HCT116 (cell line): ENCODE measurements around the gene ABCG1. TPM values are rescaled to one million over a fixed set of nuclear protein-coding genes. Genes with fewer than 3 reads are reported as not detected.

ENCODE experiments used
- ATAC-seq: fragments of 200-7000 bp; cut with Tn5 transposase; 2 replicates; pipeline ENCODE4 v1.9.1; 2020; ENCODE audit warnings: mild to moderate bottlenecking, moderate library complexity
- BruUV-seq: library from RNA; stranded (reverse); fragments of 400-500 nt; replicated peaks from 2 replicates; lab custom pipeline; 2021; lab: Mats Ljungman, UMichigan
- CTCF ChIA-PET: fragments of 300-600 bp; sonication (Branson Sonifier 250); formaldehyde crosslinking; loops from one replicate; lab custom pipeline; 2021; ENCODE audit warnings: antibody characterized with exemption; lab: Charles Lee
- POLR2A ChIA-PET: fragments of 300-600, 350-600 bp; sonication (Branson Sonifier 250); formaldehyde crosslinking; loops from one replicate; lab custom pipeline; 2021; ENCODE audit warnings: antibody characterized with exemption; lab: Charles Lee
- RAD21 ChIA-PET, 2 experiments: fragments of 300-600 bp; sonication (Branson Sonifier 250); formaldehyde crosslinking; loops; one replicate each; lab custom pipeline; 2023; ENCODE audit warnings: low total read pairs in 2 of 2; ENCODE audit not compliant: uncharacterized antibody in 2 of 2, unreplicated experiment in 2 of 2, low non-redundant PET in 1 of 2; lab: Charles Lee
- DNase-seq: peaks from one replicate; pipeline ENCODE4 v3.0.0-alpha.2; 2010; ENCODE audit warnings: low read depth, low spot score
- H2AFZ ChIP-seq: fragments of 200-600 bp; shearing (Covaris generic), sonication (generic); 2 replicates; pipeline ENCODE4 v1.6.1; 2017; ENCODE audit warnings: low read depth, mixed run types, mixed read lengths, antibody characterized with exemption, low read length; ENCODE audit not compliant: poor library complexity, severe bottlenecking
- H3K27ac ChIP-seq: 2 replicates; pipeline ENCODE4 v1.5.1; 2012; ENCODE audit warnings: low read depth, low read length
- H3K27me3 ChIP-seq: fragments of 200-600 bp; sonication (generic); 2 replicates; pipeline ENCODE4 v1.6.1; 2016; ENCODE audit warnings: mixed run types, low read length, mixed read lengths; ENCODE audit not compliant: insufficient read depth
- H3K36me3 ChIP-seq, 2 experiments: fragments of 200-500 bp in 1 of 2; fragments of 200-600 bp in 1 of 2; sonication (Bioruptor generic) in 1 of 2; sonication (generic) in 1 of 2; 2 replicates each; pipeline versions ENCODE4 v1.5.1 to v1.6.1; 2014 to 2016; ENCODE audit warnings: low read length in 2 of 2, inconsistent platforms in 1 of 2, mixed read lengths in 1 of 2, mixed run types in 1 of 2; ENCODE audit not compliant: insufficient read depth in 2 of 2, control insufficient read depth in 1 of 2
- H3K4me1 ChIP-seq, 2 experiments: fragments of 200-600 bp in 1 of 2; sonication (generic) in 1 of 2; 2 replicates each; pipeline versions ENCODE4 v1.5.1 to v1.6.1; 2012 to 2017; ENCODE audit warnings: low read length in 2 of 2, inconsistent platforms in 1 of 2, mild to moderate bottlenecking in 1 of 2, mixed read lengths in 1 of 2, mixed run types in 1 of 2, moderate library complexity in 1 of 2; ENCODE audit not compliant: insufficient read depth in 2 of 2, control insufficient read depth in 1 of 2
- H3K4me2 ChIP-seq: fragments of 200-600 bp; sonication (generic); 2 replicates; pipeline ENCODE4 v1.6.1; 2017; ENCODE audit warnings: mixed run types, low read length, mixed read lengths
- H3K4me3 ChIP-seq, 2 experiments: fragments of 200-600 bp in 1 of 2; sonication (generic) in 1 of 2; replicated peaks in 1 of 2; 2 replicates each; pipeline ENCODE4 v1.5.1; 2011 to 2016; ENCODE audit warnings: low read length in 2 of 2, control low read depth in 1 of 2, low read depth in 1 of 2, mild to moderate bottlenecking in 1 of 2, mixed read lengths in 1 of 2, mixed run types in 1 of 2
- H3K79me2 ChIP-seq: fragments of 200-600 bp; sonication (generic); 2 replicates; pipeline ENCODE4 v1.6.1; 2017; ENCODE audit warnings: mild to moderate bottlenecking, mixed run types, low read length, moderate library complexity, mixed read lengths; ENCODE audit not compliant: insufficient read depth
- H3K9ac ChIP-seq: fragments of 200-600 bp; sonication (generic); 2 replicates; pipeline ENCODE4 v1.6.1; 2016; ENCODE audit warnings: low read length, mixed read lengths
- H3K9me2 ChIP-seq: fragments of 200-600 bp; sonication (generic), shearing (Covaris generic); 2 replicates; pipeline ENCODE4 v1.6.1; 2017; ENCODE audit warnings: mixed run types, mild to moderate bottlenecking, moderate library complexity; ENCODE audit not compliant: insufficient read depth
- H3K9me3 ChIP-seq, 2 experiments: fragments of 200-500 bp in 1 of 2; fragments of 200-600 bp in 1 of 2; sonication (Bioruptor generic) in 1 of 2; sonication (generic) in 1 of 2; 2 replicates each; pipeline ENCODE4 v1.6.1; 2014 to 2017; ENCODE audit warnings: low read length in 2 of 2, mixed read lengths in 2 of 2, inconsistent platforms in 1 of 2, low read depth in 1 of 2, mild to moderate bottlenecking in 1 of 2, mixed run types in 1 of 2, moderate library complexity in 1 of 2; ENCODE audit not compliant: control insufficient read depth in 1 of 2, insufficient read depth in 1 of 2
- H4K20me1 ChIP-seq: fragments of 200-600 bp; sonication (generic), shearing (Covaris generic); 2 replicates; pipeline ENCODE4 v1.6.1; 2017; ENCODE audit warnings: mixed run types, mild to moderate bottlenecking, moderate library complexity; ENCODE audit not compliant: insufficient read depth
- CEBPB ChIP-seq: IDR thresholded peaks from 2 replicates; pipeline ENCODE4 v1.6.1; 2012; ENCODE audit warnings: low read depth
- EGR1 ChIP-seq: IDR thresholded peaks from 2 replicates; pipeline ENCODE4 v1.6.1; 2012; ENCODE audit warnings: low read depth
- ELF1 ChIP-seq: IDR thresholded peaks from 2 replicates; pipeline ENCODE4 v1.6.1; 2012; ENCODE audit warnings: low read depth, borderline replicate concordance
- EZH2 ChIP-seq: fragments of 200-600 bp; sonication (generic); IDR thresholded peaks from 2 replicates; pipeline ENCODE4 v1.6.1; 2017; ENCODE audit warnings: antibody characterized with exemption, mixed run types
- EZH2phosphoT487 ChIP-seq: fragments of 200-600 bp; IDR thresholded peaks from 2 replicates; pipeline ENCODE4 v1.6.1; 2018; ENCODE audit warnings: antibody characterized with exemption, borderline replicate concordance
- FOSL1 ChIP-seq: IDR thresholded peaks from 2 replicates; pipeline ENCODE4 v1.6.1; 2012; ENCODE audit warnings: low read depth
- JUND ChIP-seq: IDR thresholded peaks from 2 replicates; pipeline ENCODE4 v1.6.1; 2012
- POLR2A ChIP-seq: IDR thresholded peaks from 2 replicates; pipeline ENCODE4 v1.7.0; 2011; ENCODE audit warnings: borderline replicate concordance; ENCODE audit not compliant: insufficient read depth, insufficient read length; ENCODE audit errors: extremely low read depth
- POLR2AphosphoS5 ChIP-seq: IDR thresholded peaks from 2 replicates; pipeline ENCODE4 v1.6.1; 2011; ENCODE audit warnings: mild to moderate bottlenecking, low read depth, low read length, moderate library complexity
- RAD21 ChIP-seq: IDR thresholded peaks from 2 replicates; pipeline ENCODE4 v1.6.1; 2012; ENCODE audit warnings: low read depth, mild to moderate bottlenecking
- SIN3A ChIP-seq: IDR thresholded peaks from 2 replicates; pipeline ENCODE4 v1.6.1; 2012; ENCODE audit warnings: low read depth
- SP1 ChIP-seq: IDR thresholded peaks from 2 replicates; pipeline ENCODE4 v1.6.1; 2012; ENCODE audit warnings: low read depth
- SRF ChIP-seq: IDR thresholded peaks from 2 replicates; pipeline ENCODE4 v1.6.1; 2012; ENCODE audit warnings: low read depth
- YY1 ChIP-seq: IDR thresholded peaks from 2 replicates; pipeline ENCODE4 v1.6.1; 2011; ENCODE audit warnings: low read length, low read depth, moderate library complexity, mild to moderate bottlenecking; ENCODE audit not compliant: insufficient replicate concordance; ENCODE audit errors: extremely low read depth
- ZNF274 ChIP-seq: fragments of 200-500 bp; sonication (Bioruptor generic); IDR thresholded peaks from 2 replicates; pipeline ENCODE4 v1.6.1; 2014; ENCODE audit warnings: mild to moderate bottlenecking, low read depth, low read length, inconsistent platforms
- intact Hi-C: fragments of 100-400 bp; cut with micrococcal nuclease; formaldehyde crosslinking; loops from 2 replicates; pipeline ENCODE4 v1.10.0; 2022
- total RNA-seq: library from RNA; stranded (reverse); gene quantifications from one replicate; pipeline ENCODE4 v1.2.1, GENCODE V29; 2021; ENCODE audit not compliant: unreplicated experiment
- TF ChIP-seq, protein P1 (sequence below): IDR thresholded peaks from 2 replicates; pipeline ENCODE4 v1.6.1; 2012; ENCODE audit warnings: low read depth
- TF ChIP-seq, protein P2 (sequence below): IDR thresholded peaks from 2 replicates; pipeline ENCODE4 v1.6.1; 2012
- TF ChIP-seq, protein P3 (sequence below), 3 experiments: fragments of 200-600 bp in 1 of 3; sonication (generic) in 1 of 3; IDR thresholded peaks in 2 of 3; conservative IDR thresholded peaks in 1 of 3; 2 replicates each; pipeline ENCODE4 v1.5.1; 2012 to 2017; ENCODE audit warnings: low read depth in 2 of 3, low read length in 2 of 3, antibody characterized with exemption in 1 of 3, borderline replicate concordance in 1 of 3, control low read depth in 1 of 3, mild to moderate bottlenecking in 1 of 3, mixed read lengths in 1 of 3, mixed run types in 1 of 3, moderate library complexity in 1 of 3; ENCODE audit not compliant: insufficient read depth in 1 of 3
- TF ChIP-seq, protein P4 (sequence below): IDR thresholded peaks from 2 replicates; pipeline ENCODE4 v1.6.1; 2012
- TF ChIP-seq, protein P5 (sequence below): IDR thresholded peaks from 2 replicates; pipeline ENCODE4 v1.6.1; 2011; ENCODE audit warnings: mild to moderate bottlenecking, low read length, moderate library complexity; ENCODE audit not compliant: insufficient replicate concordance; ENCODE audit errors: extremely low read depth

ABCG1 gene
- total RNA-seq, 1 experiment from 2014 or later: 1.6 TPM

DNA sequence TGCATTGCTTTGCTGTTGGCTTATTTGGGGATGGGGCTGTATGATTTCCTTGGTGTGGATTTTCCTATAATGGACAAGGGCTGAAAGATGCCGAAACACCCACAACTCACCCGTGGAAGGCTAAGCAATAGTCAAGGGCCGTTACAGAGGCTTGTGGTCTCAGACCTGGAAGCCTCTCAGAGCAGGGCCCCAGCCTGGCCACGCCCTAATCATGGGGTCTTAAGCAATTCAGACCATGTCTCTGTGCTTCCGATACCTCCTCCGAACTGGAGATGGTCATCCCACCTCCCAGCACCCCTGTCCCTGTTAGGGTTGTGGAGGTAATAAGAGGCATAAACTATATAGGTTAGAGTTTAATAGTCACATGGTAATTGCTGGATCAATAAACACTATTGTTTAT, 3.4 kb downstream of the ABCG1 start:
- intact Hi-C loops: no loop called here
- Histone ChIP-seq H2AFZ (no peak overlapping the region), H4K20me1 (no peaks in the 10 kb centered on the region), H3K36me3 (no peaks in the 10 kb centered on the region), H3K4me3 (no peak overlapping the region), H3K4me2 (no peak overlapping the region), H3K4me1 (peaks cover 11 to 18% of the 10 kb centered on the region in 2 experiments; a peak in 3 of 4 replicates), H3K9me3 (no peaks in the 10 kb centered on the region), H3K9me2 (no peaks in the 10 kb centered on the region), H3K79me2 (no peaks in the 10 kb centered on the region), H3K27ac (no peak overlapping the region), H3K27me3 (no peaks in the 10 kb centered on the region), H3K9ac (no peak overlapping the region)
- ChIA-PET RAD21 (no interaction called here), CTCF (no interaction called here), POLR2A (no interaction called here)
- ATAC-seq: no peak
- no TSS peak for BruUV-seq
- no peak for DNase-seq
- TF ChIP-seq RAD21: no peak
- TF ChIP-seq, protein P1, sequence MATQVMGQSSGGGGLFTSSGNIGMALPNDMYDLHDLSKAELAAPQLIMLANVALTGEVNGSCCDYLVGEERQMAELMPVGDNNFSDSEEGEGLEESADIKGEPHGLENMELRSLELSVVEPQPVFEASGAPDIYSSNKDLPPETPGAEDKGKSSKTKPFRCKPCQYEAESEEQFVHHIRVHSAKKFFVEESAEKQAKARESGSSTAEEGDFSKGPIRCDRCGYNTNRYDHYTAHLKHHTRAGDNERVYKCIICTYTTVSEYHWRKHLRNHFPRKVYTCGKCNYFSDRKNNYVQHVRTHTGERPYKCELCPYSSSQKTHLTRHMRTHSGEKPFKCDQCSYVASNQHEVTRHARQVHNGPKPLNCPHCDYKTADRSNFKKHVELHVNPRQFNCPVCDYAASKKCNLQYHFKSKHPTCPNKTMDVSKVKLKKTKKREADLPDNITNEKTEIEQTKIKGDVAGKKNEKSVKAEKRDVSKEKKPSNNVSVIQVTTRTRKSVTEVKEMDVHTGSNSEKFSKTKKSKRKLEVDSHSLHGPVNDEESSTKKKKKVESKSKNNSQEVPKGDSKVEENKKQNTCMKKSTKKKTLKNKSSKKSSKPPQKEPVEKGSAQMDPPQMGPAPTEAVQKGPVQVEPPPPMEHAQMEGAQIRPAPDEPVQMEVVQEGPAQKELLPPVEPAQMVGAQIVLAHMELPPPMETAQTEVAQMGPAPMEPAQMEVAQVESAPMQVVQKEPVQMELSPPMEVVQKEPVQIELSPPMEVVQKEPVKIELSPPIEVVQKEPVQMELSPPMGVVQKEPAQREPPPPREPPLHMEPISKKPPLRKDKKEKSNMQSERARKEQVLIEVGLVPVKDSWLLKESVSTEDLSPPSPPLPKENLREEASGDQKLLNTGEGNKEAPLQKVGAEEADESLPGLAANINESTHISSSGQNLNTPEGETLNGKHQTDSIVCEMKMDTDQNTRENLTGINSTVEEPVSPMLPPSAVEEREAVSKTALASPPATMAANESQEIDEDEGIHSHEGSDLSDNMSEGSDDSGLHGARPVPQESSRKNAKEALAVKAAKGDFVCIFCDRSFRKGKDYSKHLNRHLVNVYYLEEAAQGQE: no peak
- TF ChIP-seq EZH2: no peak
- TF ChIP-seq ZNF274: no peak
- TF ChIP-seq SIN3A: no peak
- TF ChIP-seq EGR1: no peak
- TF ChIP-seq FOSL1: no peak
- TF ChIP-seq, protein P2, sequence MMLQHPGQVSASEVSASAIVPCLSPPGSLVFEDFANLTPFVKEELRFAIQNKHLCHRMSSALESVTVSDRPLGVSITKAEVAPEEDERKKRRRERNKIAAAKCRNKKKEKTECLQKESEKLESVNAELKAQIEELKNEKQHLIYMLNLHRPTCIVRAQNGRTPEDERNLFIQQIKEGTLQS: no peak
- TF ChIP-seq, protein P3, sequence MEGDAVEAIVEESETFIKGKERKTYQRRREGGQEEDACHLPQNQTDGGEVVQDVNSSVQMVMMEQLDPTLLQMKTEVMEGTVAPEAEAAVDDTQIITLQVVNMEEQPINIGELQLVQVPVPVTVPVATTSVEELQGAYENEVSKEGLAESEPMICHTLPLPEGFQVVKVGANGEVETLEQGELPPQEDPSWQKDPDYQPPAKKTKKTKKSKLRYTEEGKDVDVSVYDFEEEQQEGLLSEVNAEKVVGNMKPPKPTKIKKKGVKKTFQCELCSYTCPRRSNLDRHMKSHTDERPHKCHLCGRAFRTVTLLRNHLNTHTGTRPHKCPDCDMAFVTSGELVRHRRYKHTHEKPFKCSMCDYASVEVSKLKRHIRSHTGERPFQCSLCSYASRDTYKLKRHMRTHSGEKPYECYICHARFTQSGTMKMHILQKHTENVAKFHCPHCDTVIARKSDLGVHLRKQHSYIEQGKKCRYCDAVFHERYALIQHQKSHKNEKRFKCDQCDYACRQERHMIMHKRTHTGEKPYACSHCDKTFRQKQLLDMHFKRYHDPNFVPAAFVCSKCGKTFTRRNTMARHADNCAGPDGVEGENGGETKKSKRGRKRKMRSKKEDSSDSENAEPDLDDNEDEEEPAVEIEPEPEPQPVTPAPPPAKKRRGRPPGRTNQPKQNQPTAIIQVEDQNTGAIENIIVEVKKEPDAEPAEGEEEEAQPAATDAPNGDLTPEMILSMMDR (IDR thresholded peaks at IDR 0.05 in 2 of 3, conservative IDR thresholded peaks at IDR 0.05 in 1 of 3; ENCODE audit: borderline replicate concordance in 1 of 3, insufficient read depth in 1 of 3, low read depth in 2 of 3, low read length in 2 of 3): no peak
- TF ChIP-seq SP1: no peak
- TF ChIP-seq CEBPB: no peak
- TF ChIP-seq ELF1: no peak
- no peak for TF ChIP-seq SRF
- TF ChIP-seq, protein P4, sequence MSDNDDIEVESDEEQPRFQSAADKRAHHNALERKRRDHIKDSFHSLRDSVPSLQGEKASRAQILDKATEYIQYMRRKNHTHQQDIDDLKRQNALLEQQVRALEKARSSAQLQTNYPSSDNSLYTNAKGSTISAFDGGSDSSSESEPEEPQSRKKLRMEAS: no peak
- TF ChIP-seq, protein P5, sequence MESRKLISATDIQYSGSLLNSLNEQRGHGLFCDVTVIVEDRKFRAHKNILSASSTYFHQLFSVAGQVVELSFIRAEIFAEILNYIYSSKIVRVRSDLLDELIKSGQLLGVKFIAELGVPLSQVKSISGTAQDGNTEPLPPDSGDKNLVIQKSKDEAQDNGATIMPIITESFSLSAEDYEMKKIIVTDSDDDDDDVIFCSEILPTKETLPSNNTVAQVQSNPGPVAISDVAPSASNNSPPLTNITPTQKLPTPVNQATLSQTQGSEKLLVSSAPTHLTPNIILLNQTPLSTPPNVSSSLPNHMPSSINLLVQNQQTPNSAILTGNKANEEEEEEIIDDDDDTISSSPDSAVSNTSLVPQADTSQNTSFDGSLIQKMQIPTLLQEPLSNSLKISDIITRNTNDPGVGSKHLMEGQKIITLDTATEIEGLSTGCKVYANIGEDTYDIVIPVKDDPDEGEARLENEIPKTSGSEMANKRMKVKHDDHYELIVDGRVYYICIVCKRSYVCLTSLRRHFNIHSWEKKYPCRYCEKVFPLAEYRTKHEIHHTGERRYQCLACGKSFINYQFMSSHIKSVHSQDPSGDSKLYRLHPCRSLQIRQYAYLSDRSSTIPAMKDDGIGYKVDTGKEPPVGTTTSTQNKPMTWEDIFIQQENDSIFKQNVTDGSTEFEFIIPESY: no peak
- TF ChIP-seq POLR2AphosphoS5: no peak
- no peak for TF ChIP-seq YY1
- no peak for TF ChIP-seq EZH2phosphoT487
- no peak for TF ChIP-seq JUND
- TF ChIP-seq POLR2A: no peak
